Mammary epithelial cell (primary cell): Measurements from ENCODE around the gene USP20.

Source experiments
- CTCF ChIP-seq, 2 donors: IDR thresholded peaks in 1 of 2; conservative IDR thresholded peaks in 1 of 2; 2 replicates each; pipeline ENCODE4 v1.5.1; 2011 to 2012; ENCODE audit warnings: inconsistent platforms in 2 of 2, low read length in 2 of 2, mild to moderate bottlenecking in 2 of 2, control low read depth in 1 of 2, low read depth in 1 of 2; ENCODE audit not compliant: insufficient read depth in 1 of 2; ENCODE audit errors: extremely low read depth in 1 of 2
- EZH2 ChIP-seq: IDR thresholded peaks from 2 replicates; pipeline ENCODE4 v1.6.1; 2012; ENCODE audit warnings: low read length, inconsistent platforms, borderline replicate concordance

GRCh38 chr9:129880654-129881546 is 45.6 kb downstream of the USP20 start:
- TF ChIP-seq CTCF (conservative IDR thresholded peaks at IDR 0.05 in 1 of 2, IDR thresholded peaks at IDR 0.05 in 1 of 2; ENCODE audit: extremely low read depth in 1 of 2, insufficient read depth in 1 of 2, low read depth in 1 of 2, low read length in 2 of 2) (no peak), EZH2 (no peak)
